ENCODE data around the gene UCN. TPM values are rescaled to one million over a fixed set of nuclear protein-coding genes. Genes with fewer than 3 reads are reported as not detected.
"Not testable (repeated sequence)": the region's sequence is repeated elsewhere in the genome, so short reads cannot be mapped to it uniquely, and the experiment has no call there.

UCN gene
- total RNA-seq, 1 experiment from 2014 or later, result 4.4 TPM

GRCh38 chr2:27322301-27322765 lies 14.1 kb upstream of the UCN start:
- peak overlapping the region; percentile 100 for H3K27ac ChIP-seq (ENCODE audit: low read length)

GRCh38 chr2:27320958-27321543 lies 12.8 kb upstream of the UCN start:
- Histone ChIP-seq H3K9me3 (ENCODE audit: control insufficient read depth, insufficient read depth, low read depth, low read length) (no peaks in the 10 kb centered on the region), H3K4me1 (ENCODE audit: control insufficient read depth, insufficient read depth, low read length) (peaks cover 27% of the 10 kb centered on the region), H3K27me3 (ENCODE audit: control insufficient read depth, insufficient read depth, low read length) (no peaks in the 10 kb centered on the region), H3K4me3 (ENCODE audit: low read depth in 2 of 2, low read length in 2 of 2) (peak overlapping the region; percentile 89 to 99), H3K27ac (ENCODE audit: low read length) (peak overlapping the region; percentile 100), H3K36me3 (ENCODE audit: control insufficient read depth, insufficient read depth, low read length) (peaks cover 6% of the 10 kb centered on the region; the same call in 1 of the 2 replicates)
- DNase-seq (ENCODE audit: low read depth, low spot score), result peak; percentile 95
- ATAC-seq, result peak; percentile 90
- ChIA-PET CTCF (interaction anchor here (0.6 kb wide), 1 partner anchor 37 kb away, joined by 5 read pairs; no protein-coding TSS in a partner anchor), POLR2A (no interaction called here)
- BruUV-seq (replicated peaks), result no TSS peak
- intact Hi-C loops (cut with micrococcal nuclease; ENCODE audit: unreplicated experiment), result no loop called here
- TF ChIP-seq POLR2AphosphoS5 (IDR thresholded peaks at IDR 0.05; ENCODE audit: low read depth, low read length), result peak; percentile 73; the same call in 1 of the 2 replicates
- no peak; the same call in 1 of the 2 replicates for TF ChIP-seq CTCF (IDR thresholded peaks at IDR 0.05)
- 0 out of 2 replicates have a peak, but pooled peaks have one; percentile 20 for TF ChIP-seq TCF7L2 (IDR thresholded peaks at IDR 0.05; ENCODE audit: low read depth, low read length)
- in situ Hi-C loops (cut with HindIII; ENCODE audit: low pct_unique_long_range_greater_than_20kb, low sequenced_read_pairs), result no loop called here

More at GRCh38 chr2:27322301-27322765, 14.1 kb upstream of the UCN start:
- TSS peak; percentile 89 for BruUV-seq (replicated peaks)
- peaks cover 9% of the 10 kb centered on the region; the same call in 1 of the 2 replicates for H3K36me3 ChIP-seq (ENCODE audit: control insufficient read depth, insufficient read depth, low read length)
- ATAC-seq, result peak; percentile 10
- TF ChIP-seq CTCF (IDR thresholded peaks at IDR 0.05) (no peak), POLR2AphosphoS5 (IDR thresholded peaks at IDR 0.05; ENCODE audit: low read depth, low read length) (no peak), REST (IDR thresholded peaks at IDR 0.05; ENCODE audit: insufficient read depth in 1 of 2, low read depth in 2 of 2, low read length in 1 of 2) (no peak)
- H3K4me3 ChIP-seq (ENCODE audit: low read depth in 2 of 2, low read length in 2 of 2), result peak overlapping the region; percentile 89 to 99
- H3K9me3 ChIP-seq (ENCODE audit: control insufficient read depth, insufficient read depth, low read depth, low read length), result no peaks in the 10 kb centered on the region
- DNase-seq (ENCODE audit: low read depth, low spot score), result no peak
- H3K27me3 ChIP-seq (ENCODE audit: control insufficient read depth, insufficient read depth, low read length), result no peaks in the 10 kb centered on the region
- H3K4me1 ChIP-seq (ENCODE audit: control insufficient read depth, insufficient read depth, low read length), result peaks cover 27% of the 10 kb centered on the region
- ChIA-PET POLR2A (no interaction called here), CTCF (interaction anchor here (0.5 kb wide), 1 partner anchor 50 kb away, joined by 3 read pairs; no protein-coding TSS in a partner anchor)
- in situ Hi-C loops (cut with HindIII; ENCODE audit: low pct_unique_long_range_greater_than_20kb, low sequenced_read_pairs), result no loop called here
- intact Hi-C loops (cut with micrococcal nuclease; ENCODE audit: unreplicated experiment), result no loop called here

- H3K4me1 ChIP-seq (ENCODE audit: control insufficient read depth, insufficient read depth, low read length), result peaks cover 27% of the 10 kb centered on the region
- DNase-seq (ENCODE audit: low read depth, low spot score); intact Hi-C loops (cut with micrococcal nuclease; ENCODE audit: unreplicated experiment); H3K27me3 ChIP-seq (ENCODE audit: control insufficient read depth, insufficient read depth, low read length); BruUV-seq (replicated peaks); H3K27ac ChIP-seq (ENCODE audit: low read length); in situ Hi-C loops (cut with HindIII; ENCODE audit: low pct_unique_long_range_greater_than_20kb, low sequenced_read_pairs); H3K4me3 ChIP-seq (ENCODE audit: low read depth in 2 of 2, low read length in 2 of 2); CTCF ChIA-PET; ATAC-seq; H3K36me3 ChIP-seq (ENCODE audit: control insufficient read depth, insufficient read depth, low read length); H3K9me3 ChIP-seq (ENCODE audit: control insufficient read depth, insufficient read depth, low read depth, low read length): not testable (repeated sequence)
- POLR2A ChIA-PET, result interaction anchor here (0.6 kb wide), 1 partner anchor 42 kb away, joined by 7 read pairs; no protein-coding TSS in a partner anchor
Measured at GRCh38 chr2:27319839-27320238, 11.6 kb upstream of the UCN start.

All from Panc1 (cell line).